ENCODE data around the gene CEACAM16. TPM values are rescaled to one million over a fixed set of nuclear protein-coding genes. Genes with fewer than 3 reads are reported as not detected.

Gene CEACAM16
- total and polyA plus RNA-seq, 10 of the 15 experiments (the other 5 are each of a cell fraction or from before 2014, with no cell fraction given) = not detected

GRCh38 chr19:44757735-44758505 lies 59.0 kb downstream of the CEACAM16 start:
- no peak for FAIRE-seq

GRCh38 chr19:44758596-44758995 lies 59.6 kb downstream of the CEACAM16 start:
- RAD21 ChIA-PET (ENCODE audit: unreplicated experiment) = no interaction called here
- BruUV-seq (replicated peaks) = no TSS peak
- Histone ChIP-seq H2AFZ (ENCODE audit: control insufficient read depth, low read depth, low read length) (no peak overlapping the region), H4K20me1 (ENCODE audit: control insufficient read depth, insufficient read depth) (no peaks in the 10 kb centered on the region), H3K27ac (ENCODE audit: control insufficient read depth, insufficient read depth) (no peak overlapping the region), H3K79me2 (ENCODE audit: control insufficient read depth, insufficient read depth, low read length) (peaks cover 14% of the 10 kb centered on the region), H3K27me3 (replicated peaks in 1 of 2; ENCODE audit: control insufficient read depth in 2 of 2, insufficient read depth in 2 of 2, low read length in 1 of 2) (no peaks in the 10 kb centered on the region), H3K4me1 (ENCODE audit: control insufficient read depth, insufficient read depth, low read length) (peaks cover 5% of the 10 kb centered on the region), H3K4me3 (no peak overlapping the region), H3K4me2 (ENCODE audit: control insufficient read depth, insufficient read depth) (no peak overlapping the region), H3K9ac (ENCODE audit: control insufficient read depth, insufficient read depth, low read length) (no peak overlapping the region), H3K36me3 (ENCODE audit: control insufficient read depth in 2 of 2, insufficient read depth in 2 of 2, low read length in 1 of 2) (peaks cover 3 to 11% of the 10 kb centered on the region in 2 experiments; a peak in 3 of 4 replicates), H3K9me3 (replicated peaks; ENCODE audit: control insufficient read depth, insufficient read depth, low read length) (no peaks in the 10 kb centered on the region)
- FAIRE-seq (no peak), DNase-seq (ENCODE audit: low read depth, low spot score) (no peak), ATAC-seq (no peak)
- POLR2A ChIA-PET = no interaction called here
- in situ Hi-C loops (cut with MboI) (no loop called here), intact Hi-C loops (cut with micrococcal nuclease; ENCODE audit: unreplicated experiment) (no loop called here)
- SMC1A ChIA-PET (ENCODE audit: uncharacterized antibody, unreplicated experiment) = no interaction called here
- TF ChIP-seq NFIC (IDR thresholded peaks at IDR 0.05; ENCODE audit: low read depth, low read length) (no peak), KLF5 (IDR thresholded peaks at IDR 0.05; ENCODE audit: partially characterized antibody) (no peak), CHD4 (IDR thresholded peaks at IDR 0.05) (no peak), MTA3 (IDR thresholded peaks at IDR 0.05; ENCODE audit: borderline replicate concordance, low read length) (no peak), YBX1 (IDR thresholded peaks at IDR 0.05) (no peak), JUND (IDR thresholded peaks at IDR 0.05; ENCODE audit: low read depth, low read length) (no peak), RCOR1 (conservative IDR thresholded peaks at IDR 0.05; ENCODE audit: low read depth, low read length) (no peak), PKNOX1 (IDR thresholded peaks at IDR 0.05) (no peak), KDM1A (IDR thresholded peaks at IDR 0.05; ENCODE audit: borderline replicate concordance) (no peak), NR2C2 (IDR thresholded peaks at IDR 0.05; ENCODE audit: borderline replicate concordance, control insufficient read depth, insufficient read length, low read depth) (no peak)
- CTCF ChIA-PET = interaction anchor here (1.6 kb wide), 1 partner anchor 36 kb away, joined by 4 read pairs; no protein-coding TSS in a partner anchor
- 86% methylated on average over 9 of the region's 9 CpGs for WGBS (ENCODE audit: insufficient coverage, insufficient replicate concordance, low lambda C conversion rate, missing lambda C conversion rate)

More at GRCh38 chr19:44757735-44758505, 59.0 kb downstream of the CEACAM16 start:
- Histone ChIP-seq H2AFZ (ENCODE audit: control insufficient read depth, low read depth, low read length) (no peak overlapping the region), H3K36me3 (ENCODE audit: control insufficient read depth in 2 of 2, insufficient read depth in 2 of 2, low read length in 1 of 2) (peaks cover 3 to 11% of the 10 kb centered on the region in 2 experiments; a peak in 3 of 4 replicates), H3K4me2 (ENCODE audit: control insufficient read depth, insufficient read depth) (no peak overlapping the region), H4K20me1 (ENCODE audit: control insufficient read depth, insufficient read depth) (no peaks in the 10 kb centered on the region), H3K4me1 (ENCODE audit: control insufficient read depth, insufficient read depth, low read length) (peaks cover 8% of the 10 kb centered on the region), H3K9me3 (replicated peaks; ENCODE audit: control insufficient read depth, insufficient read depth, low read length) (no peaks in the 10 kb centered on the region), H3K9ac (ENCODE audit: control insufficient read depth, insufficient read depth, low read length) (no peak overlapping the region), H3K27me3 (replicated peaks in 1 of 2; ENCODE audit: control insufficient read depth in 2 of 2, insufficient read depth in 2 of 2, low read length in 1 of 2) (no peaks in the 10 kb centered on the region), H3K4me3 (no peak overlapping the region), H3K27ac (ENCODE audit: control insufficient read depth, insufficient read depth) (no peak overlapping the region), H3K79me2 (ENCODE audit: control insufficient read depth, insufficient read depth, low read length) (peaks cover 16% of the 10 kb centered on the region)
- RAD21 ChIA-PET (ENCODE audit: unreplicated experiment) = interaction anchor here (0.9 kb wide), 1 partner anchor 34 kb away, joined by 3 read pairs; no protein-coding TSS in a partner anchor
- TF ChIP-seq ETV6 (conservative IDR thresholded peaks at IDR 0.05 in 1 of 2, IDR thresholded peaks at IDR 0.05 in 1 of 2; ENCODE audit: borderline replicate concordance in 1 of 2, low read depth in 1 of 2) = no peak
- TF ChIP-seq SMARCA5 (IDR thresholded peaks at IDR 0.05) = no peak
- TF ChIP-seq SRF (IDR thresholded peaks at IDR 0.05; ENCODE audit: low read depth in 2 of 2, low read length in 2 of 2) = no peak
- TF ChIP-seq MTA3 (IDR thresholded peaks at IDR 0.05; ENCODE audit: borderline replicate concordance, low read length) = no peak
- no peak for TF ChIP-seq PAX5 (IDR thresholded peaks at IDR 0.05; ENCODE audit: borderline replicate concordance, low read depth, low read length)
- ATAC-seq (no peak), DNase-seq (ENCODE audit: low read depth, low spot score) (no peak)
- no TSS peak for BruUV-seq (replicated peaks)
- intact Hi-C loops (cut with micrococcal nuclease; ENCODE audit: unreplicated experiment) = no loop called here
- POLR2A ChIA-PET = interaction anchor here (1.3 kb wide), 1 partner anchor 10 kb away, joined by 4 read pairs; no protein-coding TSS in a partner anchor
- CTCF ChIA-PET = interaction anchor here (1.6 kb wide), 1 partner anchor 36 kb away, joined by 4 read pairs; no protein-coding TSS in a partner anchor
- 100% methylated on average over 38 of the region's 68 CpGs for WGBS (ENCODE audit: insufficient coverage, insufficient replicate concordance, low lambda C conversion rate, missing lambda C conversion rate)
- in situ Hi-C loops (cut with MboI) = no loop called here
- SMC1A ChIA-PET (ENCODE audit: uncharacterized antibody, unreplicated experiment) = interaction anchor here (1.5 kb wide), 1 partner anchor 9 kb away, joined by 6 read pairs; no protein-coding TSS in a partner anchor

Data from GM12878 (cell line).